Measurements from ENCODE around the gene ZMYND8. TPM values are rescaled to one million over a fixed set of nuclear protein-coding genes. Genes with fewer than 3 reads are reported as not detected.

The ZMYND8 gene
- total RNA-seq, 1 donor from 2014 or later = 86.0 TPM

GRCh38 chr20:47215653-47216397 is 140.7 kb downstream of the ZMYND8 start:
- DNase-seq (ENCODE audit: low read depth, low spot score) = no peak
- Mint-ChIP-seq H3K27ac (ENCODE audit: unreplicated experiment) (peak overlapping the region; percentile 72), H3K27me3 (ENCODE audit: low read depth) (no peaks in the 10 kb centered on the region), H3K4me1 (peaks cover 8% of the 10 kb centered on the region), H3K36me3 (ENCODE audit: low read depth) (peaks cover 27% of the 10 kb centered on the region), H3K9me3 (no peaks in the 10 kb centered on the region), H3K4me3 (no peak overlapping the region)
- TF ChIP-seq CTCF (conservative IDR thresholded peaks at IDR 0.05) = no peak

DNA sequence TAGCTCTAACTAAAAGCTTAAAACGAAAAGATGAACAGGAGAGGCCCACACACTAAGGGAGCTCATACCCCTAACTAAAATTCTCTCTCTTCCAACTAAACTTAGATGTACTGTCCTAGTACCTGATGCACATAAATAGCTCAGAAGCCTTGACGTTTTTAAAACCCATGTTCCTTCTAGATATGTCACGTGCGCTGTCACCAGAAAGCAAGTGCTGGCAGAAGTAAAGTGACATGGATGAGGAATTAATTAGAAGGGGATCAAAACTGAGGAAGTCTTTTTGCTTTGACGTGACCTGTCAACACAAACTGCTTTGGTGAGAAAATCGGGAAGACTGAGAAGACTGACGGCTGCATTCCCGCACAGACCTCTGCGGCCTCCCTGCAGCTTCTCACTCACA is 142.5 kb downstream of the ZMYND8 start:
- Mint-ChIP-seq H3K27me3 (ENCODE audit: low read depth) (no peaks in the 10 kb centered on the region), H3K36me3 (ENCODE audit: low read depth) (peaks cover 20% of the 10 kb centered on the region), H3K9me3 (no peaks in the 10 kb centered on the region), H3K4me1 (no peaks in the 10 kb centered on the region), H3K27ac (ENCODE audit: unreplicated experiment) (no peak overlapping the region), H3K4me3 (no peak overlapping the region)
- DNase-seq (ENCODE audit: low read depth, low spot score) = no peak
- TF ChIP-seq CTCF (conservative IDR thresholded peaks at IDR 0.05) = no peak

- no peak for DNase-seq (ENCODE audit: low read depth, low spot score)
- no peak overlapping the region for H3K4me3 Mint-ChIP-seq
- no peak for TF ChIP-seq CTCF (conservative IDR thresholded peaks at IDR 0.05)
- no peaks in the 10 kb centered on the region for H3K27me3 Mint-ChIP-seq (ENCODE audit: low read depth)
- H3K36me3 Mint-ChIP-seq (ENCODE audit: low read depth) = peaks cover 14% of the 10 kb centered on the region
- H3K27ac Mint-ChIP-seq (ENCODE audit: unreplicated experiment) = no peak overlapping the region
- no peaks in the 10 kb centered on the region for H3K4me1 Mint-ChIP-seq
- no peaks in the 10 kb centered on the region for H3K9me3 Mint-ChIP-seq
Measured at GRCh38 chr20:47212606-47213207, 143.8 kb downstream of the ZMYND8 start.

- Mint-ChIP-seq H3K36me3 (ENCODE audit: low read depth) (peaks cover 16% of the 10 kb centered on the region), H3K27me3 (ENCODE audit: low read depth) (no peaks in the 10 kb centered on the region), H3K4me1 (peaks cover 10% of the 10 kb centered on the region), H3K9me3 (no peaks in the 10 kb centered on the region), H3K27ac (ENCODE audit: unreplicated experiment) (no peak overlapping the region), H3K4me3 (no peak overlapping the region)
- no peak for TF ChIP-seq CTCF (conservative IDR thresholded peaks at IDR 0.05)
- DNase-seq (ENCODE audit: low read depth, low spot score) = no peak
Measured at GRCh38 chr20:47211036-47211435, 145.5 kb downstream of the ZMYND8 start.

- peaks cover 11% of the 10 kb centered on the region for H3K36me3 Mint-ChIP-seq (ENCODE audit: low read depth)
- no peak for TF ChIP-seq CTCF (conservative IDR thresholded peaks at IDR 0.05)
- no peak overlapping the region for H3K27ac Mint-ChIP-seq (ENCODE audit: unreplicated experiment)
- no peak for DNase-seq (ENCODE audit: low read depth, low spot score)
- no peaks in the 10 kb centered on the region for H3K27me3 Mint-ChIP-seq (ENCODE audit: low read depth)
- no peak overlapping the region for H3K4me3 Mint-ChIP-seq
- no peaks in the 10 kb centered on the region for H3K9me3 Mint-ChIP-seq
- H3K4me1 Mint-ChIP-seq = peaks cover 15% of the 10 kb centered on the region
Measured at GRCh38 chr20:47210470-47210869, 146.0 kb downstream of the ZMYND8 start.

All from neural crest cell (in vitro differentiated cells).